B cell (primary cell): Measurements from ENCODE around the gene SLAMF9. TPM values are rescaled to one million over a fixed set of nuclear protein-coding genes. Genes with fewer than 3 reads are reported as not detected.
A peak's percentile ranks its signal among the peaks of the same experiment; 100 is the strongest.

ENCODE experiments used
- ATAC-seq: fragments of 200-7000 bp; cut with Tn5 transposase; one replicate; pipeline ENCODE4 v1.10.0; 2021; ENCODE audit warnings: low read depth, mild to moderate bottlenecking, moderate number of reproducible peaks, moderate library complexity
- CTCF ChIA-PET: fragments of 350-600 bp; sonication (Branson Sonifier 250); formaldehyde crosslinking; loops from one replicate; lab custom pipeline; 2021; ENCODE audit warnings: antibody characterized with exemption, inconsistent platforms; lab: Charles Lee
- POLR2A ChIA-PET: fragments of 350-600 bp; sonication (Branson Sonifier 250); formaldehyde crosslinking; loops from one replicate; lab custom pipeline; 2021; ENCODE audit warnings: antibody characterized with exemption; lab: Charles Lee
- DNase-seq: peaks from one replicate; pipeline ENCODE4 v3.0.0; 2013
- H2AFZ ChIP-seq: 2 replicates; pipeline ENCODE4 v1.6.1; 2012; ENCODE audit warnings: mild to moderate bottlenecking, low read depth, low read length; ENCODE audit not compliant: insufficient read depth, poor library complexity, severe bottlenecking
- H3K27ac ChIP-seq, 2 donors: 1 replicate in 1 of 2; 2 replicates in 1 of 2; pipeline ENCODE4 v1.5.1; 2012 to 2013; ENCODE audit warnings: low read length in 2 of 2, mild to moderate bottlenecking in 2 of 2, moderate library complexity in 1 of 2
- H3K27me3 ChIP-seq, 4 experiments: fragments of 200-600 bp in 1 of 4; sonication (generic) in 1 of 4; replicated peaks in 1 of 4; 1 replicate in 2 of 4; 2 replicates in 2 of 4; pipeline versions ENCODE4 v1.6.1 to v1.7.0; 2013 to 2016; ENCODE audit warnings: low read length in 3 of 4, mild to moderate bottlenecking in 2 of 4, mixed read lengths in 1 of 4, moderate library complexity in 1 of 4; ENCODE audit not compliant: insufficient read depth in 4 of 4, control insufficient read depth in 3 of 4; ENCODE audit errors: control extremely low read depth in 1 of 4
- H3K36me3 ChIP-seq, 2 experiments: replicated peaks in 1 of 2; 1 replicate in 1 of 2; 2 replicates in 1 of 2; pipeline versions ENCODE4 v1.6.1 to v1.7.1; 2013; ENCODE audit warnings: low read length in 1 of 2; ENCODE audit not compliant: insufficient read depth in 2 of 2, control insufficient read depth in 1 of 2; ENCODE audit errors: control extremely low read depth in 1 of 2, extremely low read depth in 1 of 2
- H3K4me1 ChIP-seq, 2 donors: fragments of 200-600 bp in 1 of 2; sonication (generic) in 1 of 2; 1 replicate in 1 of 2; 2 replicates in 1 of 2; pipeline versions ENCODE4 v1.5.1 to v1.6.1; 2013 to 2017; ENCODE audit warnings: low read length in 2 of 2; ENCODE audit not compliant: control insufficient read depth in 2 of 2, insufficient read depth in 2 of 2
- H3K4me2 ChIP-seq: replicated peaks from 2 replicates; pipeline ENCODE3; 2012; ENCODE audit warnings: mild to moderate bottlenecking, low read depth, low read length; ENCODE audit not compliant: poor library complexity, severe bottlenecking
- H3K4me3 ChIP-seq, 5 experiments: fragments of 200-600 bp in 1 of 5; sonication (generic) in 1 of 5; 1 replicate in 3 of 5; 2 replicates in 2 of 5; pipeline versions ENCODE4 v1.5.1 to v1.7.0; 2011 to 2016; ENCODE audit warnings: low read length in 4 of 5, mild to moderate bottlenecking in 4 of 5, low read depth in 2 of 5, control low read depth in 1 of 5, moderate library complexity in 1 of 5; ENCODE audit not compliant: insufficient read depth in 1 of 5; ENCODE audit errors: control extremely low read depth in 1 of 5, extremely low read depth in 1 of 5
- H3K79me2 ChIP-seq: fragments of 200-600 bp; sonication (generic); one replicate; pipeline ENCODE4 v1.6.0; 2016; ENCODE audit warnings: low read length; ENCODE audit not compliant: control insufficient read depth, insufficient read depth
- H3K9ac ChIP-seq: fragments of 200-600 bp; sonication (generic); 2 replicates; pipeline ENCODE4 v1.6.1; 2017; ENCODE audit warnings: mild to moderate bottlenecking, low read length, moderate library complexity
- H3K9me3 ChIP-seq, 3 donors: one replicate each; pipeline versions ENCODE4 v1.6.1 to v1.7.1; 2013; ENCODE audit warnings: low read length in 2 of 3; ENCODE audit not compliant: control insufficient read depth in 2 of 3, insufficient read depth in 1 of 3; ENCODE audit errors: control extremely low read depth in 1 of 3
- H4K20me1 ChIP-seq: 2 replicates; pipeline ENCODE4 v1.6.0; 2012; ENCODE audit warnings: mild to moderate bottlenecking, low read length; ENCODE audit not compliant: insufficient read depth, control insufficient read depth, poor library complexity, severe bottlenecking
- H3K27ac Mint-ChIP-seq: one replicate; pipeline ENCODE4 v1.8.0; 2021; ENCODE audit warnings: mixed read lengths
- H3K27me3 Mint-ChIP-seq: one replicate; pipeline ENCODE4 v1.8.0; 2021; ENCODE audit warnings: mixed read lengths
- H3K4me1 Mint-ChIP-seq: one replicate; pipeline ENCODE4 v1.8.0; 2021; ENCODE audit warnings: mixed read lengths
- H3K4me3 Mint-ChIP-seq: one replicate; pipeline ENCODE4 v1.8.0; 2021; ENCODE audit warnings: mixed read lengths
- H3K9me3 Mint-ChIP-seq: one replicate; pipeline ENCODE4 v1.8.0; 2022; ENCODE audit warnings: mixed read lengths; ENCODE audit not compliant: insufficient read depth
- EZH2 ChIP-seq: IDR thresholded peaks from 2 replicates; pipeline ENCODE4 v1.6.1; 2012; ENCODE audit warnings: borderline replicate concordance, low read depth, mild to moderate bottlenecking, moderate library complexity, low read length; ENCODE audit not compliant: insufficient read depth, poor library complexity, severe bottlenecking
- WGBS: methylation state at CpG from one replicate; pipeline ENCODE4 v1.1.5; 2013; ENCODE audit warnings: missing lambda C conversion rate; ENCODE audit not compliant: insufficient coverage; 5-methylcytosine and 5-hydroxymethylcytosine counted together
- intact Hi-C: fragments of 100-400 bp; cut with micrococcal nuclease; formaldehyde crosslinking; loops from one replicate; pipeline ENCODE4 v1.10.0; 2022
- polyA plus RNA-seq: library from polyadenylated mRNA; depleted of rRNA; stranded (reverse); fragments of >200 nt; gene quantifications from 2 replicates; pipeline ENCODE4 v1.2.3, GENCODE V29; 2012
- total RNA-seq, 2 donors: library from RNA; stranded (reverse); fragments of 120-200 nt in 1 of 2; gene quantifications; 1 replicate in 1 of 2; 2 replicates in 1 of 2; pipeline versions ENCODE4 v1.2.3 to v1.2.4, GENCODE V29; 2013 to 2022
- TF ChIP-seq, protein P1 (sequence below): fragments of 200-600 bp; IDR thresholded peaks from one replicate; pipeline ENCODE4 v1.8.0; 2022; ENCODE audit warnings: antibody characterized with exemption, mild to moderate bottlenecking

The SLAMF9 gene
- total and polyA plus RNA-seq, 2 donors (not counting 1 experiment from before 2014, with no cell fraction given) = not detected

GRCh38 chr1:159913451-159914192 lies 40.4 kb downstream of the SLAMF9 start:
- no peaks in the 10 kb centered on the region for H3K27me3 ChIP-seq
- H3K4me1 Mint-ChIP-seq = peaks cover 63% of the 10 kb centered on the region
- H3K79me2 ChIP-seq = peaks cover 4% of the 10 kb centered on the region
- WGBS = 82% methylated on average over 5 of the region's 5 CpGs
- ChIA-PET POLR2A (no interaction called here), CTCF (no interaction called here)
- no peak overlapping the region for H3K4me3 ChIP-seq
- H2AFZ ChIP-seq = no peak overlapping the region
- H3K27me3 Mint-ChIP-seq = no peaks in the 10 kb centered on the region
- ATAC-seq (no peak), DNase-seq (no peak)
- no peaks in the 10 kb centered on the region for H3K9me3 Mint-ChIP-seq
- H3K4me2 ChIP-seq = no peak overlapping the region
- H4K20me1 ChIP-seq = peaks cover under 1% of the 10 kb centered on the region
- peak overlapping the region in 1 of 2 donors; percentile 8 for H3K27ac ChIP-seq
- peaks cover 0 to 19% of the 10 kb centered on the region in 2 experiments for H3K36me3 ChIP-seq
- no peaks in the 10 kb centered on the region for H3K9me3 ChIP-seq
- H3K4me3 Mint-ChIP-seq = no peak overlapping the region
- peaks cover 38 to 42% of the 10 kb centered on the region in 2 donors for H3K4me1 ChIP-seq
- no peak overlapping the region for H3K9ac ChIP-seq
- no peak for TF ChIP-seq EZH2
- TF ChIP-seq, protein P1, sequence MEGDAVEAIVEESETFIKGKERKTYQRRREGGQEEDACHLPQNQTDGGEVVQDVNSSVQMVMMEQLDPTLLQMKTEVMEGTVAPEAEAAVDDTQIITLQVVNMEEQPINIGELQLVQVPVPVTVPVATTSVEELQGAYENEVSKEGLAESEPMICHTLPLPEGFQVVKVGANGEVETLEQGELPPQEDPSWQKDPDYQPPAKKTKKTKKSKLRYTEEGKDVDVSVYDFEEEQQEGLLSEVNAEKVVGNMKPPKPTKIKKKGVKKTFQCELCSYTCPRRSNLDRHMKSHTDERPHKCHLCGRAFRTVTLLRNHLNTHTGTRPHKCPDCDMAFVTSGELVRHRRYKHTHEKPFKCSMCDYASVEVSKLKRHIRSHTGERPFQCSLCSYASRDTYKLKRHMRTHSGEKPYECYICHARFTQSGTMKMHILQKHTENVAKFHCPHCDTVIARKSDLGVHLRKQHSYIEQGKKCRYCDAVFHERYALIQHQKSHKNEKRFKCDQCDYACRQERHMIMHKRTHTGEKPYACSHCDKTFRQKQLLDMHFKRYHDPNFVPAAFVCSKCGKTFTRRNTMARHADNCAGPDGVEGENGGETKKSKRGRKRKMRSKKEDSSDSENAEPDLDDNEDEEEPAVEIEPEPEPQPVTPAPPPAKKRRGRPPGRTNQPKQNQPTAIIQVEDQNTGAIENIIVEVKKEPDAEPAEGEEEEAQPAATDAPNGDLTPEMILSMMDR = no peak
- H3K27ac Mint-ChIP-seq = peak overlapping the region; percentile 73
- intact Hi-C loops = no loop called here
